ENCODE data around the gene AVEN.

Gene AVEN

DNA sequence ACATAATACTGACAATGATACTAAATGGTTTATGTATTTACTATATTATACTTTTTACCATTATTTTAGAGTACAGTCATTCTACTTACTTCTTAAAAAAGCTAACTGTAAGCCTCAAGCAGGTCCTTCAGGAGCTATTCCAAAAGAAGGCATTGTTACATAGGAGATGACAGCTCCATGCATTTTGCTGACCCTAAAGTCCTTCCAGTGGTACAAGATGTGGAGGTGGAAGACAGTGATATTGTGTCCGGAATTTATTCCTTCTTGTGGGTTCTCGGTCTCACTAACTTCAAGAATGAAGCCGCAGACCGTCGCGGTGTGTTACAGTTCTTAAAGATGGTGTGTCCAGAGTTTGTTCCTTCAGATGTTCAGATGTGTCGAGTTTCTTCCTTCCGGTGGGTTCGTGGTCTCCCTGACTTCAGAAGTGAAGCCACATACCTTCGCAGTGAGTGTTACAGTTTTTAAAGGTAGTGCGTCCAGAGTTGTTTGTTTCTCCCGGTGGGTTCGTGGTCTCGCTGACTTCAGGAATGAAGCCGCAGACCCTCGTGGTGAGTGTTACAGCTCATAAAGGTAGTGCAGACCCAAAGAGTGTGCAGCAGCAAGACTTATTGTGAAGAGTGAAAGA, 20.9 kb downstream of the AVEN start:
- Histone ChIP-seq H3K9me3 (ENCODE audit: control insufficient read depth, low read length) (no peaks in the 10 kb centered on the region), H3K9ac (no peak overlapping the region), H3K36me3 (ENCODE audit: control insufficient read depth, insufficient read depth, low read length) (no peaks in the 10 kb centered on the region), H3K4me1 (no peaks in the 10 kb centered on the region), H3K79me2 (no peaks in the 10 kb centered on the region), H3K4me2 (ENCODE audit: low read length) (no peak overlapping the region), H3K4me3 (ENCODE audit: low read depth, low read length) (no peak overlapping the region), H3K27ac (no peak overlapping the region), H3K27me3 (ENCODE audit: control insufficient read depth, insufficient read depth, low read length) (no peaks in the 10 kb centered on the region), H2AFZ (no peak overlapping the region)
- TF ChIP-seq CTCF (IDR thresholded peaks at IDR 0.05): no peak

GRCh38 chr15:34014556-34014955, 24.4 kb downstream of the AVEN start:
- no peaks in the 10 kb centered on the region for H3K36me3 ChIP-seq (ENCODE audit: control insufficient read depth, insufficient read depth, low read length)
- no peak overlapping the region for H3K4me2 ChIP-seq (ENCODE audit: low read length)
- no peak overlapping the region for H3K9ac ChIP-seq
- H3K79me2 ChIP-seq: no peaks in the 10 kb centered on the region
- H3K27me3 ChIP-seq (ENCODE audit: control insufficient read depth, insufficient read depth, low read length): no peaks in the 10 kb centered on the region
- H3K4me3 ChIP-seq (ENCODE audit: low read depth, low read length): no peak overlapping the region
- no peak for TF ChIP-seq CTCF (IDR thresholded peaks at IDR 0.05)
- no peaks in the 10 kb centered on the region for H3K4me1 ChIP-seq
- no peak overlapping the region for H2AFZ ChIP-seq
- no peaks in the 10 kb centered on the region for H3K9me3 ChIP-seq (ENCODE audit: control insufficient read depth, low read length)
- no peak overlapping the region for H3K27ac ChIP-seq

GRCh38 chr15:34013746-34014145, 25.3 kb downstream of the AVEN start:
- no peak overlapping the region for H2AFZ ChIP-seq
- H3K9me3 ChIP-seq (ENCODE audit: control insufficient read depth, low read length): no peaks in the 10 kb centered on the region
- no peaks in the 10 kb centered on the region for H3K79me2 ChIP-seq
- no peak for TF ChIP-seq CTCF (IDR thresholded peaks at IDR 0.05)
- no peaks in the 10 kb centered on the region for H3K4me1 ChIP-seq
- no peak overlapping the region for H3K9ac ChIP-seq
- no peak overlapping the region for H3K27ac ChIP-seq
- no peaks in the 10 kb centered on the region for H3K27me3 ChIP-seq (ENCODE audit: control insufficient read depth, insufficient read depth, low read length)
- H3K4me2 ChIP-seq (ENCODE audit: low read length): no peak overlapping the region
- H3K36me3 ChIP-seq (ENCODE audit: control insufficient read depth, insufficient read depth, low read length): no peaks in the 10 kb centered on the region
- H3K4me3 ChIP-seq (ENCODE audit: low read depth, low read length): no peak overlapping the region

DNA sequence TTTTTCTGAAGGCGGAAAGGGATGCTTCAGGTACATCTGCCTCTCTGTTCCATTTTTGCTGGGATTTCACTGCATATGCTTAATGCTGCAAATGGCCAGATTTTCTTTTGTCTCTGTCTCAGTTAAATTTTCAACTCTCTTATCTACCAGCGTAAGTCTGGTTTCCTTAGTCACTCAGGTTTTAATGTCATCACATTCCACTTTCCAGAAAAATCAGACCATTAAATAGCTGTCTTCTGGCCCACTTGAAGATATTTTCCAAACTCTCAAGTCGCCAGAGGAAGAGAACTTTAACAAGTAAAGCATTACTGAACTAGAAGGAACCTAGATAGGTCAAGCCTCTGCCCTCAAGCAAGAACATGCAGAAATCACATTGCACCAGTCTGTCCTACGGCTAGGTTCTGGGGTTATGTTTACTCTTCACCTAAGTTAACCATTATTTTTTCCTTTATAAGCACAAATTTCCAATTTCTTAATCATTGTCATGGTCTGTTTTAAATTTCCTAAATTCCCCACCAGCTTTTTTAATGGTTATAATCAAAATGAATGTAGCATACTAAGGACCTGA, 26.5 kb downstream of the AVEN start:
- H3K4me3 ChIP-seq (ENCODE audit: low read depth, low read length): no peak overlapping the region
- H3K4me2 ChIP-seq (ENCODE audit: low read length): no peak overlapping the region
- H3K9ac ChIP-seq: no peak overlapping the region
- TF ChIP-seq CTCF (IDR thresholded peaks at IDR 0.05): no peak
- H3K4me1 ChIP-seq: no peaks in the 10 kb centered on the region
- H3K27ac ChIP-seq: no peak overlapping the region
- no peak overlapping the region for H2AFZ ChIP-seq
- no peaks in the 10 kb centered on the region for H3K79me2 ChIP-seq
- no peaks in the 10 kb centered on the region for H3K9me3 ChIP-seq (ENCODE audit: control insufficient read depth, low read length)
- H3K27me3 ChIP-seq (ENCODE audit: control insufficient read depth, insufficient read depth, low read length): no peaks in the 10 kb centered on the region
- H3K36me3 ChIP-seq (ENCODE audit: control insufficient read depth, insufficient read depth, low read length): no peaks in the 10 kb centered on the region

GRCh38 chr15:34011481-34011880, 27.5 kb downstream of the AVEN start:
- no peaks in the 10 kb centered on the region for H3K9me3 ChIP-seq (ENCODE audit: control insufficient read depth, low read length)
- no peak overlapping the region for H3K9ac ChIP-seq
- no peak overlapping the region for H3K4me3 ChIP-seq (ENCODE audit: low read depth, low read length)
- no peak overlapping the region for H3K4me2 ChIP-seq (ENCODE audit: low read length)
- no peaks in the 10 kb centered on the region for H3K4me1 ChIP-seq
- no peaks in the 10 kb centered on the region for H3K79me2 ChIP-seq
- no peak overlapping the region for H3K27ac ChIP-seq
- no peak overlapping the region for H2AFZ ChIP-seq
- TF ChIP-seq CTCF (IDR thresholded peaks at IDR 0.05): no peak
- no peaks in the 10 kb centered on the region for H3K27me3 ChIP-seq (ENCODE audit: control insufficient read depth, insufficient read depth, low read length)
- H3K36me3 ChIP-seq (ENCODE audit: control insufficient read depth, insufficient read depth, low read length): no peaks in the 10 kb centered on the region

All from parathyroid adenoma (tissue), 2 donors.